Measurements from ENCODE around the gene COL11A2.
"Not testable (repeated sequence)": the region's sequence is repeated elsewhere in the genome, so short reads cannot be mapped to it uniquely, and the experiment has no call there.

The COL11A2 gene

DNA sequence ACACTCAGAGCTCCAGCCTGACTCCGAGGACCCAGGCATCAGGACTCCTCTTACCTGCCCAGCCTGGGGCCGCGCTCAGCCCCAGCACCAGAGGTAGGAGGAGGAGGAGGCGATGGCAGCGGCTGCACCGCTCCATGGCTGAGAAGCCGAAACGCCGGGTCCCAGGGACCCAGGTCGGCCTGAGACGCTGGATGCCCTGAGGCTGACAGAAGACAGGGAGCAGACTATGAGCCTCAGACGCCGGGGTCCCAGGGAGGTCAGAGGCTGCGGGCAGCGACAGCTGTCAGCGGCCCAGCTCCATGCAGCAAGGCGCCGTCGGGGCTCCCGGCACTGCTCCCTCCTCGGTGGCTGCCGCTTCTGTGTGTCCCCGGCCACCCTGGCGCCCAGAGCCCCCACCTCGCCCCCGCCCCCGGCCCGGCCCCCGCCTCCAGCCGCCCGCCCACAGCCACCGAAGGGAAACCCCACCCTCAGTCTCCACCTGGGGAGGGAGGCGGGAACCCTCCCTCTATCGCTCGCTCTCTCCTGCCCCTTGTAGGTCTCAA lies at the start of gene COL11A2:
Gene COL11A2, minus strand, starts transcription at position 363 of the 542 bp plus-strand sequence. Its CDS starts 227 bp downstream, at position 136.
- in situ Hi-C loops (cut with HindIII; ENCODE audit: low sequenced_read_pairs) = no loop called here

DNA sequence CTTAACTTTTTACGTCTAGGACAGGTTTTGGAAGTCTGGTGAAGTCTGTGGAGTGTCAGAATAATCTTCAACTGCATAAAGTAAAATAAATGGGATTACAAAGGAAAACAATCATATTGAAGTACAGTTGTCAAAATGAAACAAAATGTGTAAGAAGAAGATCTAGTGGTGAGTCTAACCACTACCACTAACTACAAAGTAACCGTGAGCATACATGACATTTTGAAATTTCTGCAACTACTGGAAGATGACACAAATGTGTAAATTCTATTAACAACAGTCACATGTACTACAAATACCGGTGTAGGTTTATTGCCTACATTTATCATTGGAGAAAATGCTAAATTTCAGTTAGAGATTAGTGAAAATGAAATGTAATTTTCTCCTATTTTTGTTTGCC lies 49.7 kb upstream of the COL11A2 start:
- in situ Hi-C loops (cut with HindIII; ENCODE audit: low sequenced_read_pairs) = no loop called here

- in situ Hi-C loops (cut with HindIII; ENCODE audit: low sequenced_read_pairs) = loop anchor here (5.0 kb wide), 1 partner anchor 90 kb away; no protein-coding TSS in a partner anchor
Observed at GRCh38 chr6:33237741-33238140, 45.5 kb upstream of the COL11A2 start.

DNA sequence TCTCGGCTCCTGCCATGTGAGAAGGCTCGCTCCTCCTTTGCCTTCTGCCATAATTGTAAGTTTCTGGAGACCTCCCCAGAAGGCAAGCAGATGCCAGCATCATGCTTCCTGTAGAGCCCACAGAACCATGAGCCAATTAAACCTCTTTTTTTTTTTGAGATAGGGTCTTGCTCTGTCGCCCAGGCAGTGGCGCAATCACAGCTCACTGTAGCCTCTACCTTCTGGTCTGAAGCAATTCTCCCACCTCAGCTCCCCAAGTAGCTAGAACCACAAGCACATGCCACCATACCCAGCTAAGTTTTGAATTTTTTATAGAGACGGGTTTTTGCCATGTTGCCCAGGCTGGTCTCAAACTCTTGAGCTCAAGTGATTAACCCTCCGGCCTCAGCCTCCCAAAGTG lies 44.6 kb upstream of the COL11A2 start:
- in situ Hi-C loops (cut with HindIII; ENCODE audit: low sequenced_read_pairs) = loop anchor here (5.0 kb wide), 1 partner anchor 90 kb away; no protein-coding TSS in a partner anchor

DNA sequence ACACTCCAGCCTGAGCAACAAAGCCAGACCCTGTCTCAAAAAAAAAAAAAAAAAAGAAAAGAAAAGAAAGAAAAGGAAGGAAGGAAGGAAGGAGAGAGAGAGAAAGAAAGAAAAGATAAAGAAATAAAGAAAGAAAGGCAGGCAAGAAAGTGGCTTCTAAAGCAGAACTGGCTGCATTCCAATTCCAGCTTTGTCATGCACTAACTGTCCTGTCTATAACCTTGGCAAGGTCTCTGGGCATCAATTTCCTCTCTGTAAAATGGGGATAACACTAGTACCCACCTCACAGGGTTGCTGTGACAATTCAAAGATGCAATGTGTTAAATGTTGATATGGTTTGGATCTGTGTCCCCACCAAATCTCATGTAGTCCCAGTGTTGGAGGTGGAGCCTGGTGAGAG lies 44.1 kb upstream of the COL11A2 start:
- in situ Hi-C loops (cut with HindIII; ENCODE audit: low sequenced_read_pairs) = loop anchor here (5.0 kb wide), 1 partner anchor 89 kb away; no protein-coding TSS in a partner anchor

GRCh38 chr6:33235221-33235634 lies 43.0 kb upstream of the COL11A2 start:
- in situ Hi-C loops (cut with HindIII; ENCODE audit: low sequenced_read_pairs) = loop anchor here (5.0 kb wide), 1 partner anchor 88 kb away; no protein-coding TSS in a partner anchor

DNA sequence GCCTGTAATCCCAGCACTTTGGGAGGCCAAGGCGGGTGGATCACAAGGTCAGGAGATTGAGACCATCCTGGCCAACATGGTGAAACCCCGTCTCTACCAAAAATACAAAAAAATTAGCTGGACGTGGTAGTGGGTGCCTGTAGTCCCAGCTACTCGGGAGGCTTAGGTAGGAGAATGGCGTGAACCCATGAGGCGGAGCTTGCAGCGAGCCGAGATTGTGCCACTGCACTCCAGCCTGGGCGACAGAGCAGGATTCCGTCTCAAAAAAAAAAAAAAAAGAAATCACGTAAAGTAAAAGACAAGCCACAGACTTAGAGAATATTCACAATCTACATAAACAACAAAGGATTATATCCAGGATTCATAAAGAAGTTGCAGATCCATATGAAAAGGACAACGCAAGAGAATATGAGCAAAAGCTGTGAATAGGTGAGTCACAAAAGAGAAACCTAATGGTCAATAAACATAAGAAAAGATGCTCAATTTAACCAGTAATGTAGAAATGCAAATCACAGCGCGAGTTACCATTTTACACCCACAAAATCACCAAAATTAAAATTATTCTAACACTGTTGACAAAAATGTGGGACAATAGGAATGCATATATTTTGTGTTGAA lies 34.3 kb upstream of the COL11A2 start:
- in situ Hi-C loops (cut with HindIII; ENCODE audit: low sequenced_read_pairs) = not testable (repeated sequence)

DNA sequence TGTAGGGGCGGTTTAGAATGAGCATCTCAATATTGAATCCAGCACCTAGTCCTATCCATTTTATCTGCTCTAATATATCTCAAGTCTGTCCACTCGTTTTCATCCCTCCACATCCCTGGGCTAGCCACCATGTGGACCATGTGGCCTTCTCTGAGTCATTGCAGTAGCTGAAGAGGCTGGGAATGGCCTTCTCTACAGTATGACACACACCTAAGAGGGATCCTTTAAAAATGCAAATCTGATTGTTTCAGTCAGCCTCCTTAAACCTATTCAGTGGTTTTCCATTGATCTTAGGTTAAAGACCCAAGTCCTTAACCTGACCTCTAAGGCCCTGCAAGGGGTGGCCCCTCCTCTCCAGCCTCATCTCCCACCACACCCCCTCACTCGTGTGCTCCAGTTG lies 25.4 kb upstream of the COL11A2 start:
- in situ Hi-C loops (cut with HindIII; ENCODE audit: low sequenced_read_pairs) = no loop called here

DNA sequence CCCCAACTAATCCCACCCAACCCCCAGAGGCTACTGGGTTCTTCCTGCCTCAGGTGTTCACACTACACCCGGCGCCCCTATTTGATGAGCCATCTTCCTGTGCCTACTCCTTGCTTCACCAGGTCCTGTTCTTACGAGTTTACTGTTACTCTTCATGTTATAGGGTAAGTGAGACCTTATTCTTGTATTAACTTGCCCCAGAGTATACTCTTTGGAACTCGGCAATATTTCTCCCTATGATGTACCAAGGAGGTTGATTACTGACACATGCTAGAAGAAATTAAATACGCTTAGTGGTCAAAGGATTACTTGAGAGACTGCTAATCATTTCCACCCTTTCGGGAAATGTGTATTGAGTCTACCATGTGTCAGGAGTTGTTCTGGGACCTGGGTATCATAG lies 25.0 kb upstream of the COL11A2 start:
- in situ Hi-C loops (cut with HindIII; ENCODE audit: low sequenced_read_pairs) = no loop called here

- in situ Hi-C loops (cut with HindIII; ENCODE audit: low sequenced_read_pairs) = no loop called here
Observed at GRCh38 chr6:33216117-33216649, 23.9 kb upstream of the COL11A2 start.

GRCh38 chr6:33215271-33216116 lies 23.2 kb upstream of the COL11A2 start:
- in situ Hi-C loops (cut with HindIII; ENCODE audit: low sequenced_read_pairs) = no loop called here

GRCh38 chr6:33213989-33214335 lies 21.7 kb upstream of the COL11A2 start:
- in situ Hi-C loops (cut with HindIII; ENCODE audit: low sequenced_read_pairs) = no loop called here

DNA sequence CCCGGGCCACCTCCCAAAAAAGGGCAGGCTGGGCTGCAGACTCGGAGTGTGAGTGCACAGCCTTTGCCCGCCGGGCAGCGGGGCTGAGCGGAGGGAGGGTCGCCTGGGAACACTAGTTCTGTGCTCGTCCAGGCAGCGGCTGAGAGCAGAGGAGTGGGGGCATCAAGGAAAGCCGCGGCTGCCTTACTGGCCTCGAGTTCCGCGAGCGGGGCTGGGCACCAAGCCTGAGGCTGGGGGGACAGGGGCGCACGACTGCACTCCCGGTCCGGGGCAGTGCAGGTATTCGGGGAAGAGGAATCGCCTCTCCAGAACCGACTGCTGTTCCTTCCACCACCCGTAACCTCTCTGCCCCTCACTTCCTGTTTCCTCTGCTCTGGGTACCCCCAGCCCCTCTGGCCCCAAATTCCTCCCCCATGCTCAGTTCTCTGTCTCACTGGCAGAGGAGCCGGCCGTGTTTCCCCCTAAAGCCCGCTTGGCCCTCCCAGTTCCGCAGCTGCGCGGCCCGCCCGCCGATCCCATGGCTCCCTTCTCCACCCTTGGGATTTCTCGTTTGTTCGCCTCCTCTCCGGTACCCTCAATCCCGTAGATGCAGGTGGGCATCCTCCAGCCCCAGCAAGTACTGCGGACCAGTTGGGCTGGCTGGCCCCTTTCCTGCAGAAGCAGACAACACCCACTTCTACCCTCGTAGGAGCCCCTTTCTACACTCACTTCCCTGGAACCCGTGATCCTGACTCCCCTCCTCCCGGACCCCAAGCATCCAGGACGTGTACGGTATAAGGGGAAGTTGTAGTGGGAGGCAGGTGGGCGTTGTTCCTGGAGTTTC lies 21.1 kb upstream of the COL11A2 start:
- in situ Hi-C loops (cut with HindIII; ENCODE audit: low sequenced_read_pairs) = no loop called here

- in situ Hi-C loops (cut with HindIII; ENCODE audit: low sequenced_read_pairs) = no loop called here
Observed at GRCh38 chr6:33212857-33213165, 20.5 kb upstream of the COL11A2 start.

- in situ Hi-C loops (cut with HindIII; ENCODE audit: low sequenced_read_pairs) = no loop called here
Observed at GRCh38 chr6:33211666-33212422, 19.6 kb upstream of the COL11A2 start.

DNA sequence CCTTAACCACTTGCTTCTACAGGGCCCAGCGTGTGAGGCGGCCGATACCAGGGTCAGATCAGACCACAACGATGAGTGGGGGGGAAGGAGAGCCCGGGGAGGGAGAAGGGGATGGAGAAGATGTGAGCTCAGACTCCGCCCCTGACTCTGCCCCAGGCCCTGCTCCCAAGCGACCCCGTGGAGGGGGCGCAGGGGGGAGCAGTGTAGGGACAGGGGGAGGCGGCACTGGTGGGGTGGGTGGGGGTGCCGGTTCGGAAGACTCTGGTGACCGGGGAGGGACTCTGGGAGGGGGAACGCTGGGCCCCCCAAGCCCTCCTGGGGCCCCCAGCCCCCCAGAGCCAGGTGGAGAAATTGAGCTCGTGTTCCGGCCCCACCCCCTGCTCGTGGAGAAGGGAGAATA lies 18.9 kb upstream of the COL11A2 start:
- in situ Hi-C loops (cut with HindIII; ENCODE audit: low sequenced_read_pairs) = no loop called here

GRCh38 chr6:33209856-33210255 lies 17.6 kb upstream of the COL11A2 start:
- in situ Hi-C loops (cut with HindIII; ENCODE audit: low sequenced_read_pairs) = loop anchor here (5.0 kb wide), 1 partner anchor 63 kb away; no protein-coding TSS in a partner anchor

GRCh38 chr6:33208091-33208967 lies 16.1 kb upstream of the COL11A2 start, which contains the start of gene RING1:
TSS of gene RING1 (plus strand) at chr6:33208500. CDS start at chr6:33208823, 323 bp downstream.
- in situ Hi-C loops (cut with HindIII; ENCODE audit: low sequenced_read_pairs) = loop anchor here (5.0 kb wide), 1 partner anchor 61 kb away; no protein-coding TSS in a partner anchor

GRCh38 chr6:33207552-33208090 lies 15.4 kb upstream of the COL11A2 start:
- in situ Hi-C loops (cut with HindIII; ENCODE audit: low sequenced_read_pairs) = loop anchor here (5.0 kb wide), 1 partner anchor 60 kb away; no protein-coding TSS in a partner anchor

All from endothelial cell of hepatic sinusoid (primary cell).